Body of pancreas (tissue), 4 donors: ENCODE data around the gene KANSL3. TPM values are rescaled to one million over a fixed set of nuclear protein-coding genes. Genes with fewer than 3 reads are reported as not detected.

Experiments
- ATAC-seq: fragments of 150-250 bp; one replicate; pipeline ENCODE4 v1.9.1; 2016
- DNase-seq, 4 donors: peaks; one replicate each; pipeline ENCODE4 v3.0.0-alpha.2; 2019
- H3K27ac ChIP-seq, 4 donors: fragments of 200-600 bp; sonication (generic); 1 replicate in 3 of 4; 2 replicates in 1 of 4; pipeline versions ENCODE4 v1.5.1 to v1.6.1; 2016 to 2019; ENCODE audit warnings: mild to moderate bottlenecking in 1 of 4, mixed read lengths in 1 of 4, moderate library complexity in 1 of 4
- H3K27me3 ChIP-seq, 2 donors: fragments of 200-600 bp; sonication (generic); one replicate each; pipeline ENCODE4 v1.6.0; 2016; ENCODE audit warnings: mild to moderate bottlenecking in 1 of 2
- H3K36me3 ChIP-seq, 2 donors: fragments of 200-600 bp; sonication (generic); replicated peaks in 1 of 2; 2 replicates each; pipeline ENCODE4 v1.5.1; 2016; ENCODE audit warnings: low read depth in 2 of 2; ENCODE audit not compliant: insufficient read depth in 1 of 2
- H3K4me1 ChIP-seq: fragments of 200-600 bp; sonication (generic); one replicate; pipeline ENCODE4 v1.6.0; 2016
- H3K4me3 ChIP-seq, 2 donors: fragments of 200-600 bp; sonication (generic); 1 replicate in 1 of 2; 2 replicates in 1 of 2; pipeline ENCODE4 v1.5.1; 2016 to 2019
- H3K9me3 ChIP-seq, 3 donors: fragments of 200-600 bp; sonication (generic); 1 replicate in 2 of 3; 2 replicates in 1 of 3; pipeline ENCODE4 v1.5.1; 2016
- POLR2A ChIP-seq, 3 donors: fragments of 450-650 bp; IDR thresholded peaks; one replicate each; pipeline ENCODE4 v1.6.1; 2016; ENCODE audit warnings: antibody characterized with exemption in 3 of 3, mild to moderate bottlenecking in 2 of 3
- WGBS, 2 donors: methylation state at CpG; one replicate each; pipeline ENCODE4 v1.1.5; 2017; 5-methylcytosine and 5-hydroxymethylcytosine counted together
- intact Hi-C: fragments of 100-400 bp; cut with DNase I; formaldehyde crosslinking; loops from one replicate; pipeline ENCODE4 v1.15.1; 2023
- total RNA-seq, 2 donors: library from RNA; depleted of rRNA; stranded (reverse); fragments of >200 nt; gene quantifications; one replicate each; pipeline ENCODE4 v1.1.0, GENCODE V29; 2016
- TF ChIP-seq, protein P1 (sequence below), 7 experiments: fragments of 450-650 bp in 4 of 7; fragments of 200-600 bp in 3 of 7; sonication (generic) in 3 of 7; IDR thresholded peaks; one replicate each; pipeline ENCODE4 v1.5.1; 2016 to 2019; ENCODE audit warnings: antibody characterized with exemption in 7 of 7

Gene KANSL3
- total RNA-seq = 10 to 100 TPM; 36.6 to 50.4 TPM

DNA sequence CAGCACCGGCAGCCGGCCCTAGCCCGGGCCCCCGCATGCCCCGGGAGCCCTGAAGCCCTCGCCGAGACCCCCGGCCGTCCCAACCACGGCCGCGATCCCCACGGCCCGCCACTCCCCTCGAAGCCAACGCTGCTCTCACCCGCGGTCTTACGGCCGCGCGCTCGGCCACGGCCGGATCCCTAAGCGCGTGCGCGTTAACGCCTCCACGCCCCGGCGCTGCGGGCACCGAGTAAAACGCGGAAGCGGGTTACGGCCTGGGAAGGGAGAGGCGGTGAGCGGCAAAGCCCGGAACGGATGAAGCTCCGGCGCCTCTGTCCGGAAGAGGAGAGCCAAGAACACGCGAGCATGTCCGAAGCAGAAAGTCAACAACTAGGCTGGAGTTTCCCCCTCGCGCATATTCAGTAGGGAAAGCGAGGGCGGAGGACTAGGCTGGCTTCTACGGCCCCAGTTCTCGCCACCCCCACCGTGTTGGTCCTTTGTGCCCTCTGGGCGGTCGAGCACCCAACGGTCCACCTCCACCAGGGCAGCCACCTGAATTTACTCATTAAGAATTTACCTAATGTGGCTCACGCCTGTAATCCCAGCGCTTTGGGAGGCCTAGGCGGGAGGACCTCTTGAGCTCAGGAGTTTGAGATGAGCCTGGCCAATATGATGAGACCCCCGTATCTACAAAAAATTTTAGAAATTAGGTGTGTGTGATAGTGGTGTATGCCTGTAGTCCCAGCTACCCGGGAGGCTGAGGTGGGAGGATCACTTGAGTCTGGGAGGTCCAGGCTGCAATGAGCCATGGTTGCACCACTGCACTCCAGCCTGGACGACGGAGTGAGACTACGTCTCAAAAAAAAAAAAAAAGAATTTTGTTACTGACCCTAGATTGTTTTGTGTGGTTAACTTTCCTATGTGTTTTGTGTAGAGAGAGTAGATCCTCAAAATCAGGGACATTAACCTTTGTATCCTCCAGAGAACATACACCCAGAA lies at the start of gene KANSL3:
KANSL3 (minus strand) TSS at position 169 of the 978 bp plus-strand sequence. CDS start 1,177 bp downstream, outside the sequence.
- H3K9me3 ChIP-seq = no peaks in the 10 kb centered on the region
- intact Hi-C loops = no loop called here

DNA sequence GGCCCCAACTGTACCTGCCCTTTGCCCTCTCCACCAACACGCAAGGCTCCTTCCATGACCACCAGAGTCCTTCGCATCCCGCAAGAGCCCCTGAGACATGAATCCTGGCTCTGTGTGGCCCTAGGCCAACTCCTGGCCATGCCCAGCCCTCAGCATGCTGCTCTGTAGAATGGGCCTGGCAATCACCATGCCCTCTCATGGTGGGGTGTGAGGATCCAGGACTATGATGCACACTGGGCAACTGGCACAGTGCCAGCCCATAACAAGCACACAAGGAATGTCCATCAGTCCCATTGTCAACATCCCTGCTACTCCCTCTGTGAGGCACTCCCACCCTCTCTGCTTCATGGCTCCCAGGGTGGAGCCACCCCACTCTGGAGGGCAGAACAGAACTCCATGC lies 49.2 kb upstream of the KANSL3 start:
- intact Hi-C loops = no loop called here
- Histone ChIP-seq H3K27me3 (no peaks in the 10 kb centered on the region), H3K27ac (no peak overlapping the region), H3K4me1 (peaks cover 35% of the 10 kb centered on the region), H3K4me3 (no peak overlapping the region), H3K36me3 (no peaks in the 10 kb centered on the region), H3K9me3 (no peaks in the 10 kb centered on the region)
- ATAC-seq (no peak), DNase-seq (no peak)
- TF ChIP-seq POLR2A (IDR thresholded peaks at IDR 0.05) = no peak
- TF ChIP-seq, protein P1, sequence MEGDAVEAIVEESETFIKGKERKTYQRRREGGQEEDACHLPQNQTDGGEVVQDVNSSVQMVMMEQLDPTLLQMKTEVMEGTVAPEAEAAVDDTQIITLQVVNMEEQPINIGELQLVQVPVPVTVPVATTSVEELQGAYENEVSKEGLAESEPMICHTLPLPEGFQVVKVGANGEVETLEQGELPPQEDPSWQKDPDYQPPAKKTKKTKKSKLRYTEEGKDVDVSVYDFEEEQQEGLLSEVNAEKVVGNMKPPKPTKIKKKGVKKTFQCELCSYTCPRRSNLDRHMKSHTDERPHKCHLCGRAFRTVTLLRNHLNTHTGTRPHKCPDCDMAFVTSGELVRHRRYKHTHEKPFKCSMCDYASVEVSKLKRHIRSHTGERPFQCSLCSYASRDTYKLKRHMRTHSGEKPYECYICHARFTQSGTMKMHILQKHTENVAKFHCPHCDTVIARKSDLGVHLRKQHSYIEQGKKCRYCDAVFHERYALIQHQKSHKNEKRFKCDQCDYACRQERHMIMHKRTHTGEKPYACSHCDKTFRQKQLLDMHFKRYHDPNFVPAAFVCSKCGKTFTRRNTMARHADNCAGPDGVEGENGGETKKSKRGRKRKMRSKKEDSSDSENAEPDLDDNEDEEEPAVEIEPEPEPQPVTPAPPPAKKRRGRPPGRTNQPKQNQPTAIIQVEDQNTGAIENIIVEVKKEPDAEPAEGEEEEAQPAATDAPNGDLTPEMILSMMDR (IDR thresholded peaks at IDR 0.05) = no peak
- 95% methylated on average over 3 of the region's 3 CpGs for WGBS, 2 donors

More for the DNA sequence above, at the start of gene KANSL3:
- peak; percentile 94 for ATAC-seq
- no peaks in the 10 kb centered on the region for H3K27me3 ChIP-seq
- DNase-seq = peak; percentile 89 to 94 (median 90)
- peaks cover 32% of the 10 kb centered on the region for H3K4me1 ChIP-seq
- 7 to 33% methylated on average over 13 to 60 of the region's 67 CpGs for WGBS, 2 donors
- peaks cover 0 to 1% of the 10 kb centered on the region in 2 donors for H3K36me3 ChIP-seq
- TF ChIP-seq, protein P1 (IDR thresholded peaks at IDR 0.05) = peak in 2 of 7 experiments; percentile 14 to 33
- TF ChIP-seq POLR2A (IDR thresholded peaks at IDR 0.05) = peak; percentile 81 to 92 (median 87)
- peak within 1 kb of the TSS; percentile 88 to 98 (median 94) for H3K27ac ChIP-seq
- peak within 1 kb of the TSS; percentile 19 to 42 for H3K4me3 ChIP-seq

DNA sequence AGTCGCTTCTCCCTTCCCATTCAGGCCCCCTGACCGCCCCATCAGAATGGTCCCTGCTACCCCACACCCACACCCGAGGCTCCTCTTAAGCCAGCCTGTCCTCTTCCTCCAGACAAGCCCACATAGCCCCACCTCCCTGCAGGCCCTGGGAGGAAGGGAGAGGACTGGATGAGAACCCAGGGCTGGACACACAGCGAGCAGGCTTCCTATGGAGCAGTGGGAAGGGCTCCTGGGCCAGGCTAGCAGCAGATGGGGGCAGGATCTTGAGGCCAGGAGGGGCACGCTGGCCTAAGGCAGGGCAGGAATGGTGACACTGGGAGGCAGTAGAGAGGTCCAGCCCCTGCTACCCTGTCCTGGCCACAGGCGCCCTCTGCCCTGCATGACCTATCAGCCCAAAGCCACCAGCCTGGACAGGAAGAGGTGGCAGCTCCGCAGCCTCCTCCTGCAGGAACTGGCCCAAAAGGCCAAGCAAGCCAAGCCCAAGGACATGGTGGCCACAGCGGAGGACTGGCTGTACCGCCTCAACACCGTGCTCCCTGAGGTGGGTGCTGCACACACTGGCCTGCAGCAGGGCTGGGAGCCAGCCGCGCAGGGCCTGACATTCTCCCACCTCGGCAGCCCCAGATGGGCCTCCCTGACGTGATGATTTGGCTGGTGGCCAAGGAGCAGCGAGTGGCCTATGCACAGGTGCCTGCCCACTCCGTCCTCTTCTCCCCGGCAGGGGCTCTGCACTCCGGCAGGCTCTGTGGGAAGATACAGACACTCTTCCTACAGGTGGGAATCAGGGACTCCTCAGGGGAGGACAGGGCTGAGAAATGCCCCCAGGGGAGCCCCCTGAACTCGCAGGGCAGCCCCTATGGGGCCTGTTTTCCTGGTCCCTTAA lies 47.7 kb upstream of the KANSL3 start:
- Histone ChIP-seq H3K27ac (no peak overlapping the region), H3K4me3 (no peak overlapping the region), H3K4me1 (peaks cover 35% of the 10 kb centered on the region), H3K27me3 (no peaks in the 10 kb centered on the region), H3K9me3 (no peaks in the 10 kb centered on the region), H3K36me3 (no peaks in the 10 kb centered on the region)
- no peak for ATAC-seq
- WGBS, 2 donors = 70 to 77% methylated on average over 6 to 19 of the region's 19 CpGs
- TF ChIP-seq, protein P1 (IDR thresholded peaks at IDR 0.05) = no peak
- no peak for TF ChIP-seq POLR2A (IDR thresholded peaks at IDR 0.05)
- intact Hi-C loops = no loop called here
- peak in 2 of 4 donors; percentile 40 to 41 for DNase-seq

DNA sequence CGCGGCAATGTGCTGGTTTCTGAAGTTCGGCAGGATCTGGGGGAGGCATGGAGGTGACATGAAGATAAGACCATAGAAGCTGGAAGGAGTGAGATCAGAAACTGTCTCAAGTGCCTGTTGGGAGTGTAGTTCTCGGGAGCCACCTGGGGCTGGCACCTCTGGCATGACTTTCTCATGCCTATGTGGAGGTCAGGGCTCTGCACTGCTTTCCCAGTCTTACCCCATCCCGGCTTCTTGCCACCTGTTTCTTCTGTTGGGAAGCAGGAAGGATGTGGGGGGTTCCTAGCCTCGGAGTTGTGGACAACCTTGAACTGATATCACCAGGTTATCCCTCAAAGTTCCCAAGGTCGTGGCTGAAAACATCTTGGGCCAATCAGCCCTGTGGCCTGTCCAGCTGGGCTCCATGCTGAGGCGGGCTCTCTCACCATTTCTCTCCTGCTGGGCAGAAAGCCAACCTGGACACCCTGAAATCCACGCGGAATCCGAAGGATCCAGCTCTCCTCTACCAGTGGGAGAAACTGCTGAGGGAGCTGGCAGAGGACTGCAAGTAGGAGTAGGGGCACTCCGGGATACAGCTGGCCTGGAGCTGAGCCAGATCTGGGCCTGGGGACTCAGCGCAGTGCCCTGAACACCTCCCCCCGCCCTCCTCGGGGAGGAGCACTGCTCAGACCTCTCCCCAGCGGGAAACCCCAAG lies 46.9 kb upstream of the KANSL3 start:
- H3K4me1 ChIP-seq = peaks cover 43% of the 10 kb centered on the region
- no peaks in the 10 kb centered on the region for H3K9me3 ChIP-seq
- DNase-seq (peak in 2 of 4 donors; percentile 38 to 52), ATAC-seq (no peak)
- no peak for TF ChIP-seq POLR2A (IDR thresholded peaks at IDR 0.05)
- TF ChIP-seq, protein P1 (IDR thresholded peaks at IDR 0.05) = no peak
- intact Hi-C loops = no loop called here
- H3K27ac ChIP-seq = no peak overlapping the region
- 41 to 51% methylated on average over 15 of the region's 16 CpGs for WGBS, 2 donors
- no peaks in the 10 kb centered on the region for H3K36me3 ChIP-seq
- H3K4me3 ChIP-seq = no peak overlapping the region
- H3K27me3 ChIP-seq = no peaks in the 10 kb centered on the region
